HepG2 (cell line): ENCODE data around the gene UTS2R. TPM values are rescaled to one million over a fixed set of nuclear protein-coding genes. Genes with fewer than 3 reads are reported as not detected.

Experiments
- EED ChIP-seq: sonication (generic); formaldehyde crosslinking; IDR thresholded peaks from 2 replicates; pipeline ENCODE4 v1.5.0; 2020; ENCODE audit warnings: mild to moderate bottlenecking, missing genetic modification reagents
- EHMT2 ChIP-seq: fragments of 200-600 bp; sonication (generic); IDR thresholded peaks from 2 replicates; pipeline ENCODE4 v1.7.0; 2017; ENCODE audit warnings: antibody characterized with exemption, low read depth, low read length, borderline replicate concordance
- KDM3A ChIP-seq: IDR thresholded peaks from 2 replicates; pipeline ENCODE4 v1.6.1; 2018; ENCODE audit warnings: low read depth, missing compliant biosample characterization
- MTA1 ChIP-seq: sonication (generic); formaldehyde crosslinking; IDR thresholded peaks from 2 replicates; pipeline ENCODE4 v1.4.0; 2020; ENCODE audit warnings: missing genetic modification reagents, mild to moderate bottlenecking, borderline replicate concordance
- NCOA2 ChIP-seq: sonication (generic); formaldehyde crosslinking; IDR thresholded peaks from 2 replicates; pipeline ENCODE4 v1.8.0; 2022; ENCODE audit warnings: inconsistent platforms
- NR2F1 ChIP-seq, 2 experiments: fragments of 450-650 bp in 1 of 2; formaldehyde crosslinking in 1 of 2; IDR thresholded peaks; 2 replicates each; pipeline versions ENCODE4 v1.5.0 to v1.6.1; 2016 to 2020; ENCODE audit warnings: mild to moderate bottlenecking in 1 of 2, missing compliant biosample characterization in 1 of 2, missing genetic modification reagents in 1 of 2, moderate library complexity in 1 of 2
- REPIN1 ChIP-seq: sonication (generic); formaldehyde crosslinking; IDR thresholded peaks from 2 replicates; pipeline ENCODE4 v1.8.0; 2022; ENCODE audit warnings: missing genetic modification reagents, low read depth, mild to moderate bottlenecking, borderline replicate concordance
- SRSF1 ChIP-seq: fragments of 200-400 bp; formaldehyde crosslinking; optimal IDR thresholded peaks from 2 replicates; pipeline ENCODE3; 2017; ENCODE audit warnings: mild to moderate bottlenecking, low read depth, low read length, moderate library complexity
- SRSF9 ChIP-seq: fragments of 200-400 bp; formaldehyde crosslinking; IDR thresholded peaks from 2 replicates; pipeline ENCODE4 v1.6.1; 2018; ENCODE audit warnings: borderline replicate concordance, mild to moderate bottlenecking, low read depth, low read length; ENCODE audit not compliant: insufficient read depth, poor library complexity, severe bottlenecking
- SYNCRIP ChIP-seq: fragments of 200-400 bp; formaldehyde crosslinking; IDR thresholded peaks from 2 replicates; pipeline ENCODE4 v1.6.1; 2018; ENCODE audit warnings: mild to moderate bottlenecking, low read depth, low read length; ENCODE audit not compliant: insufficient read depth
- ZMYM4 ChIP-seq: sonication (generic); formaldehyde crosslinking; IDR thresholded peaks from 2 replicates; pipeline ENCODE4 v1.8.1; 2023; ENCODE audit warnings: mild to moderate bottlenecking, missing genetic modification reagents
- polyA plus RNA-seq, 8 experiments: library from polyadenylated mRNA; depleted of rRNA in 3 of 8; stranded (reverse) in 7 of 8; unstranded in 1 of 8; fragments of >200 nt; fragmentation: Illumina TruSeq in 4 of 8; extraction: Trizol in 4 of 8; gene quantifications; 2 replicates each; pipeline versions ENCODE4 v1.2.1 to v1.2.3, GENCODE V29; 2011 to 2016; ENCODE audit warnings: low read depth in 4 of 8, missing spikeins in 1 of 8, mixed read lengths in 1 of 8; ENCODE audit not compliant: insufficient read depth in 1 of 8
- total RNA-seq, 5 experiments: library from RNA; depleted of rRNA; stranded (reverse); fragments of >200 nt; fragmentation: Illumina TruSeq; extraction: Trizol; gene quantifications; 2 replicates each; pipeline ENCODE4 v1.2.3, GENCODE V29; 2016; ENCODE audit warnings: low read depth in 1 of 5
- TF ChIP-seq, protein P1 (sequence below): sonication (generic); formaldehyde crosslinking; IDR thresholded peaks from 2 replicates; pipeline ENCODE4 v1.4.0; 2020; ENCODE audit warnings: missing genetic modification reagents
- TF ChIP-seq, protein P2 (sequence below): sonication (generic); formaldehyde crosslinking; IDR thresholded peaks from 2 replicates; pipeline ENCODE4 v1.4.0; 2020; ENCODE audit warnings: mild to moderate bottlenecking, missing genetic modification reagents
- TF ChIP-seq, protein P3 (sequence below): IDR thresholded peaks from 2 replicates; pipeline ENCODE4 v1.6.1; 2016; ENCODE audit warnings: low read depth, control low read depth
- TF ChIP-seq, protein P4 (sequence below): sonication (generic); formaldehyde crosslinking; IDR thresholded peaks from 2 replicates; pipeline ENCODE4 v1.4.0; 2020; ENCODE audit warnings: mild to moderate bottlenecking, low read depth, missing genetic modification reagents
- TF ChIP-seq, protein P5 (sequence below): IDR thresholded peaks from 2 replicates; pipeline ENCODE4 v1.6.1; 2018; ENCODE audit warnings: missing genetic modification reagents
- TF ChIP-seq, protein P6 (sequence below): sonication (generic); formaldehyde crosslinking; IDR thresholded peaks from 2 replicates; pipeline ENCODE4 v1.5.0; 2020; ENCODE audit warnings: missing genetic modification reagents

UTS2R gene
- total and polyA plus RNA-seq, 2 of the 13 experiments (the other 11 are each of a cell fraction or from before 2014, with no cell fraction given) = 0.13 to 0.15 TPM

DNA sequence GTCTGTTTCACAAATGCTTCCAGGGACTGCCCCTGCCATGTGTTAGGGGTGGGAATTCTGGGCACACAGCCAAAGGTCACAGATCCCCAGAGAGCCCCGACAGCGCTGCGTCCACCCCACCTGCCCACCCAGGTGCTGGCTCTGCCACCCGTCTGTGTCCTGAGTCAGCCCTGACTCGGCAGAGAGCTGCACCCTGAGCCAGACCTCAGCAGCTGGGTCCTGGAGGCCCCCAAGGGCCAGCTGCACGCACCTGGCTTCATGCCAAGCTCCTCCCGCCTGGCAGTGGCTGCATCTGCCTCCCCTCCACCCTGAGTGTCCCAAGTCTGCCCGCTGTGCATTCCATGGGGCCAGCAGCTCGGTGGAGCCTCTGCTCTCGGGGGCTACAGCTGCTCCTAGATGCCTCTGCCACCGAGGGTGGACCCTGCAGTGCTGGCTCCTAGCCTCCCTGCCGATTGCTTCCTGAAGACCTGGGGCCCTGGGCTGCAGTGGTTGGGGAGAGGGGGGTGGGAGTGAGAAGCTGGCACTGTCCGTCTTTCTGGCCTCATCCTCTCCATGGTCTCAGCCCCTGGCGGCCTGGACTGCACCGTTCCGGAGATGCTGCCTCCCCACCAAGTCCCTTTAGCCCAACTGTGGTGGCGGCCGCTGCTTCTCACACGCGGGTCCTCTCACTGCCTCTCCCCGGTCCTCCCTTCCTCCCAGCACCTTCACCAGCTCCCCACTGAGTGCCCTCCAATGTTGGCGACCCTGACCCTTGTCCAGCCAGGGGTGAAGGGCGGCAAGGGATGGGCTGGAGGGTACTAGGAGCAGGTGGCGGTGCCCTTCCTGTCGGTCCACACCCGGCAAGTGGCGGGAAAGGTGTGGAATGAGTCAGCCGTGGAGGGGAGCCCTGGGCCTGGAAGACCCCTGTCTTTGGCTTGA, 41.0 kb upstream of the UTS2R start (continued):
- TF ChIP-seq, protein P1, sequence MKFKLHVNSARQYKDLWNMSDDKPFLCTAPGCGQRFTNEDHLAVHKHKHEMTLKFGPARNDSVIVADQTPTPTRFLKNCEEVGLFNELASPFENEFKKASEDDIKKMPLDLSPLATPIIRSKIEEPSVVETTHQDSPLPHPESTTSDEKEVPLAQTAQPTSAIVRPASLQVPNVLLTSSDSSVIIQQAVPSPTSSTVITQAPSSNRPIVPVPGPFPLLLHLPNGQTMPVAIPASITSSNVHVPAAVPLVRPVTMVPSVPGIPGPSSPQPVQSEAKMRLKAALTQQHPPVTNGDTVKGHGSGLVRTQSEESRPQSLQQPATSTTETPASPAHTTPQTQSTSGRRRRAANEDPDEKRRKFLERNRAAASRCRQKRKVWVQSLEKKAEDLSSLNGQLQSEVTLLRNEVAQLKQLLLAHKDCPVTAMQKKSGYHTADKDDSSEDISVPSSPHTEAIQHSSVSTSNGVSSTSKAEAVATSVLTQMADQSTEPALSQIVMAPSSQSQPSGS (CRISPR knock-in tag) = peak; percentile 81
- TF ChIP-seq, protein P2, sequence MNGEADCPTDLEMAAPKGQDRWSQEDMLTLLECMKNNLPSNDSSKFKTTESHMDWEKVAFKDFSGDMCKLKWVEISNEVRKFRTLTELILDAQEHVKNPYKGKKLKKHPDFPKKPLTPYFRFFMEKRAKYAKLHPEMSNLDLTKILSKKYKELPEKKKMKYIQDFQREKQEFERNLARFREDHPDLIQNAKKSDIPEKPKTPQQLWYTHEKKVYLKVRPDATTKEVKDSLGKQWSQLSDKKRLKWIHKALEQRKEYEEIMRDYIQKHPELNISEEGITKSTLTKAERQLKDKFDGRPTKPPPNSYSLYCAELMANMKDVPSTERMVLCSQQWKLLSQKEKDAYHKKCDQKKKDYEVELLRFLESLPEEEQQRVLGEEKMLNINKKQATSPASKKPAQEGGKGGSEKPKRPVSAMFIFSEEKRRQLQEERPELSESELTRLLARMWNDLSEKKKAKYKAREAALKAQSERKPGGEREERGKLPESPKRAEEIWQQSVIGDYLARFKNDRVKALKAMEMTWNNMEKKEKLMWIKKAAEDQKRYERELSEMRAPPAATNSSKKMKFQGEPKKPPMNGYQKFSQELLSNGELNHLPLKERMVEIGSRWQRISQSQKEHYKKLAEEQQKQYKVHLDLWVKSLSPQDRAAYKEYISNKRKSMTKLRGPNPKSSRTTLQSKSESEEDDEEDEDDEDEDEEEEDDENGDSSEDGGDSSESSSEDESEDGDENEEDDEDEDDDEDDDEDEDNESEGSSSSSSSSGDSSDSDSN (CRISPR knock-in tag) = peak; percentile 74
- TF ChIP-seq, protein P3, sequence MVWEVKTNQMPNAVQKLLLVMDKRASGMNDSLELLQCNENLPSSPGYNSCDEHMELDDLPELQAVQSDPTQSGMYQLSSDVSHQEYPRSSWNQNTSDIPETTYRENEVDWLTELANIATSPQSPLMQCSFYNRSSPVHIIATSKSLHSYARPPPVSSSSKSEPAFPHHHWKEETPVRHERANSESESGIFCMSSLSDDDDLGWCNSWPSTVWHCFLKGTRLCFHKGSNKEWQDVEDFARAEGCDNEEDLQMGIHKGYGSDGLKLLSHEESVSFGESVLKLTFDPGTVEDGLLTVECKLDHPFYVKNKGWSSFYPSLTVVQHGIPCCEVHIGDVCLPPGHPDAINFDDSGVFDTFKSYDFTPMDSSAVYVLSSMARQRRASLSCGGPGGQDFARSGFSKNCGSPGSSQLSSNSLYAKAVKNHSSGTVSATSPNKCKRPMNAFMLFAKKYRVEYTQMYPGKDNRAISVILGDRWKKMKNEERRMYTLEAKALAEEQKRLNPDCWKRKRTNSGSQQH (CRISPR knock-in tag) = no peak
- TF ChIP-seq ZMYM4 (peak; percentile 60; the same call in 1 of the 2 replicates), MTA1 (CRISPR knock-in tag) (peak; percentile 94), KDM3A (CRISPR knock-in tag) (no peak; the same call in 1 of the 2 replicates), SRSF1 (no peak), REPIN1 (CRISPR knock-in tag) (peak; percentile 81), EED (CRISPR knock-in tag) (no peak), NCOA2 (peak; percentile 74), SRSF9 (no peak), EHMT2 (no peak), NR2F1 (CRISPR knock-in tag; IDR thresholded peaks at IDR 0.05) (peak in 1 of 2 experiments; percentile 42; a peak in 1 of 4 replicates), SYNCRIP (no peak)
- TF ChIP-seq, protein P4, sequence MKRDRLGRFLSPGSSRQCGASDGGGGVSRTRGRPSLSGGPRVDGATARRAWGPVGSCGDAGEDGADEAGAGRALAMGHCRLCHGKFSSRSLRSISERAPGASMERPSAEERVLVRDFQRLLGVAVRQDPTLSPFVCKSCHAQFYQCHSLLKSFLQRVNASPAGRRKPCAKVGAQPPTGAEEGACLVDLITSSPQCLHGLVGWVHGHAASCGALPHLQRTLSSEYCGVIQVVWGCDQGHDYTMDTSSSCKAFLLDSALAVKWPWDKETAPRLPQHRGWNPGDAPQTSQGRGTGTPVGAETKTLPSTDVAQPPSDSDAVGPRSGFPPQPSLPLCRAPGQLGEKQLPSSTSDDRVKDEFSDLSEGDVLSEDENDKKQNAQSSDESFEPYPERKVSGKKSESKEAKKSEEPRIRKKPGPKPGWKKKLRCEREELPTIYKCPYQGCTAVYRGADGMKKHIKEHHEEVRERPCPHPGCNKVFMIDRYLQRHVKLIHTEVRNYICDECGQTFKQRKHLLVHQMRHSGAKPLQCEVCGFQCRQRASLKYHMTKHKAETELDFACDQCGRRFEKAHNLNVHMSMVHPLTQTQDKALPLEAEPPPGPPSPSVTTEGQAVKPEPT (CRISPR knock-in tag) = peak; percentile 86; the same call in 1 of the 2 replicates
- TF ChIP-seq, protein P5, sequence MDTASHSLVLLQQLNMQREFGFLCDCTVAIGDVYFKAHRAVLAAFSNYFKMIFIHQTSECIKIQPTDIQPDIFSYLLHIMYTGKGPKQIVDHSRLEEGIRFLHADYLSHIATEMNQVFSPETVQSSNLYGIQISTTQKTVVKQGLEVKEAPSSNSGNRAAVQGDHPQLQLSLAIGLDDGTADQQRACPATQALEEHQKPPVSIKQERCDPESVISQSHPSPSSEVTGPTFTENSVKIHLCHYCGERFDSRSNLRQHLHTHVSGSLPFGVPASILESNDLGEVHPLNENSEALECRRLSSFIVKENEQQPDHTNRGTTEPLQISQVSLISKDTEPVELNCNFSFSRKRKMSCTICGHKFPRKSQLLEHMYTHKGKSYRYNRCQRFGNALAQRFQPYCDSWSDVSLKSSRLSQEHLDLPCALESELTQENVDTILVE (CRISPR knock-in tag) = no peak
- TF ChIP-seq, protein P6, sequence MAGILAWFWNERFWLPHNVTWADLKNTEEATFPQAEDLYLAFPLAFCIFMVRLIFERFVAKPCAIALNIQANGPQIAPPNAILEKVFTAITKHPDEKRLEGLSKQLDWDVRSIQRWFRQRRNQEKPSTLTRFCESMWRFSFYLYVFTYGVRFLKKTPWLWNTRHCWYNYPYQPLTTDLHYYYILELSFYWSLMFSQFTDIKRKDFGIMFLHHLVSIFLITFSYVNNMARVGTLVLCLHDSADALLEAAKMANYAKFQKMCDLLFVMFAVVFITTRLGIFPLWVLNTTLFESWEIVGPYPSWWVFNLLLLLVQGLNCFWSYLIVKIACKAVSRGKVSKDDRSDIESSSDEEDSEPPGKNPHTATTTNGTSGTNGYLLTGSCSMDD (CRISPR knock-in tag) = no peak
